AG09319 (cell line): ENCODE results near the gene PUSL1.

Experiments used
- DNase-seq: peaks from one replicate; pipeline ENCODE4 v3.0.0-alpha.2; 2010; ENCODE audit warnings: low read depth; ENCODE audit errors: extremely low read depth
- TF ChIP-seq, protein P1 (sequence below): IDR thresholded peaks from 2 replicates; pipeline ENCODE4 v1.5.1; 2011; ENCODE audit warnings: low read depth, mild to moderate bottlenecking, inconsistent platforms, low read length, moderate library complexity

Gene PUSL1

DNA sequence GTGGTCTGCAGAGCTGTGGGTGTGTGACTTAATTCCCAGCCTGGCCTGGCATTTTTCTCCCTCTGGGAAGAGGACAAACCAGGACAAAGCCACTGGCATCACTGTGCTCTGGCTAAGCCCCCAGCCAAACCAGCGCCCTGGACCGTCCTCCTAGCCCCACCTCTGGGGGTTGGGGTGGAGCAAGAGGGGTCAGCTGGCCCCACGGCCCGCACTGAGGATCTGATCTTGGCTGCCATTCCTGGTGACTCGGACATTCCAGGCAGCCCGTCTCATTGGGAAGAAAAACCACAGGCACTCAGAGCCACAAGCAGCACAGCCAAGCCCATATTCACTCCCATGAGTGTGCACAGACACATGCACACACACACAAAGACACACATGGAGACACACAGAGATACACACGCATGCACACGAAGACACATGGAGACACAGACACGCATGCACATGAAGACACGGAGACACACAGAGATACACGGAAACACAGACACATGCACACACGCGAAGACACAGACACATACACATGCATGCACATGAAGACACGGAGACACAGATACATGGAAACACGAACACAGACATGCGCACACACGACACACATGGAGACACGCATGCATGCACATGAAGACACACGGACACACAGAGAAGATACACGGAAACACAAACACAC lies 52.2 kb downstream of the PUSL1 start:
- TF ChIP-seq, protein P1, sequence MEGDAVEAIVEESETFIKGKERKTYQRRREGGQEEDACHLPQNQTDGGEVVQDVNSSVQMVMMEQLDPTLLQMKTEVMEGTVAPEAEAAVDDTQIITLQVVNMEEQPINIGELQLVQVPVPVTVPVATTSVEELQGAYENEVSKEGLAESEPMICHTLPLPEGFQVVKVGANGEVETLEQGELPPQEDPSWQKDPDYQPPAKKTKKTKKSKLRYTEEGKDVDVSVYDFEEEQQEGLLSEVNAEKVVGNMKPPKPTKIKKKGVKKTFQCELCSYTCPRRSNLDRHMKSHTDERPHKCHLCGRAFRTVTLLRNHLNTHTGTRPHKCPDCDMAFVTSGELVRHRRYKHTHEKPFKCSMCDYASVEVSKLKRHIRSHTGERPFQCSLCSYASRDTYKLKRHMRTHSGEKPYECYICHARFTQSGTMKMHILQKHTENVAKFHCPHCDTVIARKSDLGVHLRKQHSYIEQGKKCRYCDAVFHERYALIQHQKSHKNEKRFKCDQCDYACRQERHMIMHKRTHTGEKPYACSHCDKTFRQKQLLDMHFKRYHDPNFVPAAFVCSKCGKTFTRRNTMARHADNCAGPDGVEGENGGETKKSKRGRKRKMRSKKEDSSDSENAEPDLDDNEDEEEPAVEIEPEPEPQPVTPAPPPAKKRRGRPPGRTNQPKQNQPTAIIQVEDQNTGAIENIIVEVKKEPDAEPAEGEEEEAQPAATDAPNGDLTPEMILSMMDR = no peak

More for the DNA sequence above, 52.2 kb downstream of the PUSL1 start:
- DNase-seq = peak; percentile 89
